GM21723 (cell line): ENCODE data around the gene ELAC1.
"Not testable (repeated sequence)": the region's sequence is repeated elsewhere in the genome, so short reads cannot be mapped to it uniquely, and the experiment has no call there.

ENCODE experiments used
- ATAC-seq: cut with Tn5 transposase; IDR thresholded peaks from one replicate; pipeline ENCODE4 v1.9.1; 2021; ENCODE audit warnings: mild to moderate bottlenecking, moderate library complexity; ENCODE audit not compliant: unreplicated experiment

Gene ELAC1

GRCh38 chr18:50972404-50972803 lies 4.6 kb downstream of the ELAC1 start:
- ATAC-seq = not testable (repeated sequence)

- ATAC-seq = no peak
These were observed 5.7 kb downstream of the ELAC1 start for GRCh38 chr18:50973367-50974126.

- no peak for ATAC-seq
These were observed 9.4 kb downstream of the ELAC1 start for GRCh38 chr18:50977037-50977760.

GRCh38 chr18:50981381-50981780 lies 13.5 kb downstream of the ELAC1 start:
- no peak for ATAC-seq

- ATAC-seq = no peak
These were observed 14.4 kb downstream of the ELAC1 start for GRCh38 chr18:50982086-50982801.

GRCh38 chr18:50982802-50983179 lies 15.0 kb downstream of the ELAC1 start:
- ATAC-seq = no peak

- ATAC-seq = no peak
These were observed 18.7 kb downstream of the ELAC1 start for GRCh38 chr18:50986360-50987087.

GRCh38 chr18:50987261-50987660 lies 19.4 kb downstream of the ELAC1 start:
- ATAC-seq = no peak

GRCh38 chr18:50989711-50990110 lies 21.9 kb downstream of the ELAC1 start:
- no peak for ATAC-seq

GRCh38 chr18:50992351-50992762 lies 24.5 kb downstream of the ELAC1 start:
- ATAC-seq = no peak

GRCh38 chr18:50994031-50994430 lies 26.2 kb downstream of the ELAC1 start:
- ATAC-seq = no peak

- ATAC-seq = not testable (repeated sequence)
These were observed 35.3 kb downstream of the ELAC1 start for GRCh38 chr18:51003174-51003573.

GRCh38 chr18:51006061-51006818 lies 38.4 kb downstream of the ELAC1 start:
- ATAC-seq = no peak

GRCh38 chr18:51006948-51007789 lies 39.3 kb downstream of the ELAC1 start:
- ATAC-seq = no peak

- no peak for ATAC-seq
These were observed 39.9 kb downstream of the ELAC1 start for GRCh38 chr18:51007790-51008139.

GRCh38 chr18:51009072-51009471 lies 41.2 kb downstream of the ELAC1 start:
- ATAC-seq = no peak

GRCh38 chr18:51010218-51010617 lies 42.4 kb downstream of the ELAC1 start:
- no peak for ATAC-seq

GRCh38 chr18:51011709-51012108 lies 43.9 kb downstream of the ELAC1 start:
- ATAC-seq = no peak

GRCh38 chr18:51012441-51012840 lies 44.6 kb downstream of the ELAC1 start:
- ATAC-seq = no peak

- ATAC-seq = no peak
These were observed 45.4 kb downstream of the ELAC1 start for GRCh38 chr18:51013259-51013658.
